ENCODE results near the gene SV2B. TPM values are rescaled to one million over a fixed set of nuclear protein-coding genes. Genes with fewer than 3 reads are reported as not detected.
"Not testable (repeated sequence)": the region's sequence is repeated elsewhere in the genome, so short reads cannot be mapped to it uniquely, and the experiment has no call there.

Gene SV2B
- 3.0 TPM for polyA plus RNA-seq (ENCODE audit: insufficient read length)

GRCh38 chr15:91099995-91100813 is at the start of gene SV2B:
Gene SV2B, plus strand, starts transcription at chr15:91100257. Its CDS starts 126,007 bp downstream, at chr15:91226264.
- no peak for DNase-seq (ENCODE audit: low read depth)

GRCh38 chr15:91051248-91051647 is 48.8 kb upstream of the SV2B start:
- DNase-seq (ENCODE audit: low read depth), result no peak

- DNase-seq (ENCODE audit: low read depth), result no peak
These were observed 45.2 kb upstream of the SV2B start for GRCh38 chr15:91054816-91055215.

GRCh38 chr15:91055548-91056331 is 44.3 kb upstream of the SV2B start:
- DNase-seq (ENCODE audit: low read depth), result no peak

GRCh38 chr15:91061230-91061629 is 38.8 kb upstream of the SV2B start:
- DNase-seq (ENCODE audit: low read depth), result no peak

GRCh38 chr15:91061997-91062396 is 38.1 kb upstream of the SV2B start:
- no peak for DNase-seq (ENCODE audit: low read depth)

- DNase-seq (ENCODE audit: low read depth), result no peak
These were observed 34.6 kb upstream of the SV2B start for GRCh38 chr15:91065505-91065904.

- no peak for DNase-seq (ENCODE audit: low read depth)
These were observed 33.0 kb upstream of the SV2B start for GRCh38 chr15:91067036-91067435.

GRCh38 chr15:91068436-91068835 is 31.6 kb upstream of the SV2B start:
- DNase-seq (ENCODE audit: low read depth), result no peak

- no peak for DNase-seq (ENCODE audit: low read depth)
These were observed 31.1 kb upstream of the SV2B start for GRCh38 chr15:91068966-91069365.

- DNase-seq (ENCODE audit: low read depth), result no peak
These were observed 29.2 kb upstream of the SV2B start for GRCh38 chr15:91070872-91071271.

GRCh38 chr15:91072161-91072560 is 27.9 kb upstream of the SV2B start:
- DNase-seq (ENCODE audit: low read depth), result no peak

- DNase-seq (ENCODE audit: low read depth), result no peak
These were observed 27.0 kb upstream of the SV2B start for GRCh38 chr15:91073077-91073476.

GRCh38 chr15:91073768-91074167 is 26.3 kb upstream of the SV2B start:
- DNase-seq (ENCODE audit: low read depth), result no peak

- DNase-seq (ENCODE audit: low read depth), result no peak
These were observed 24.3 kb upstream of the SV2B start for GRCh38 chr15:91075739-91076138.

- DNase-seq (ENCODE audit: low read depth), result no peak
These were observed 23.0 kb upstream of the SV2B start for GRCh38 chr15:91077029-91077428.

- not testable (repeated sequence) for DNase-seq (ENCODE audit: low read depth)
These were observed 6.2 kb upstream of the SV2B start for GRCh38 chr15:91093866-91094265.

GRCh38 chr15:91098451-91098850 is 1.6 kb upstream of the SV2B start:
- no peak for DNase-seq (ENCODE audit: low read depth)

GRCh38 chr15:91099616-91099994 is 452 bp upstream of the SV2B start:
- DNase-seq (ENCODE audit: low read depth), result no peak

- DNase-seq (ENCODE audit: low read depth), result no peak
These were observed 954 bp downstream of the SV2B start for GRCh38 chr15:91100814-91101607.

- no peak for DNase-seq (ENCODE audit: low read depth)
These were observed 1.5 kb downstream of the SV2B start for GRCh38 chr15:91101608-91101920.

All from forelimb muscle (tissue), 1 donor.